IPS DF 4.7 (cell line): ENCODE data around the gene FAM89A.
"Not testable (repeated sequence)": the region's sequence is repeated elsewhere in the genome, so short reads cannot be mapped to it uniquely, and the experiment has no call there.

Experiments
- DNase-seq: peaks from one replicate; pipeline ENCODE4 v3.0.0-alpha.2; 2013; ENCODE audit warnings: low spot score; ENCODE audit errors: extremely low read depth

The FAM89A gene

DNA sequence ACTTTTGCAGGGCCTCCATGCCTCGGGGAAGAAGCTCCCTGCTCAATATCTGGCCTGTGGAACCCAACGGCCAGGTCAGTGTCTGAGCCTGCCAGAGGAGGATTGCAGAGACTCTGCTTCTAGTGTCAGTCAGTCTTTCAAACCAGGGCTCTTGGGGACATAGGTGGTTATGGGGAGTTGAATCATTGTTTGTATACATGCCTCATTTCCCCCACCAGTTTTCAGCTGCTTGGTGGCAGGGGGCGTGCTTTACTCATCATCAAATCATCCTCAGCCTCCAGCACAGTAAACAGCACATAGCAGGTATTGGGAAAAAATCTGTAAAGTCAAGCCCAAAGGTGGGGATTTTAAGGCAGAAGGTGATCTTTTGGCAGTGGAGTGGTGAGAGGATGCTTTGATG lies 17.4 kb upstream of the FAM89A start:
- no peak for DNase-seq

DNA sequence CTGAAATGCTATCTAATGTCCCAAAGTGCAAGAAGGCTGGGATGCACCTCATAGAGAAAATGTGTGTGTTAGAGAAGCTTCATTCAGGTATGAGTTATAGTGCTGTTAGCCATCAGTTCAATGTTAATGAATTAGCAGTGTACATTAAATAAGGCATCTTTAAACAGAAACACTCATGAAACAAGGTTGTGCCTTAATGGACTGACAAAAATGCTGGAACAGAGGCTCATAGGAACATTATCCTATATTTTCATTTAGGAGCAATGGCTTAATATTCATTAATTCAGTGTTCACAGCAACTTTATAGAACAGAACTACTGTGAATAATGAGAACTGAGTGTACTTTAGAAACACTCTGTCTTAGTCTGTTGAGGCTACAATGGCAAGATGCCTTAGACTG lies 15.2 kb upstream of the FAM89A start:
- DNase-seq, result no peak

DNA sequence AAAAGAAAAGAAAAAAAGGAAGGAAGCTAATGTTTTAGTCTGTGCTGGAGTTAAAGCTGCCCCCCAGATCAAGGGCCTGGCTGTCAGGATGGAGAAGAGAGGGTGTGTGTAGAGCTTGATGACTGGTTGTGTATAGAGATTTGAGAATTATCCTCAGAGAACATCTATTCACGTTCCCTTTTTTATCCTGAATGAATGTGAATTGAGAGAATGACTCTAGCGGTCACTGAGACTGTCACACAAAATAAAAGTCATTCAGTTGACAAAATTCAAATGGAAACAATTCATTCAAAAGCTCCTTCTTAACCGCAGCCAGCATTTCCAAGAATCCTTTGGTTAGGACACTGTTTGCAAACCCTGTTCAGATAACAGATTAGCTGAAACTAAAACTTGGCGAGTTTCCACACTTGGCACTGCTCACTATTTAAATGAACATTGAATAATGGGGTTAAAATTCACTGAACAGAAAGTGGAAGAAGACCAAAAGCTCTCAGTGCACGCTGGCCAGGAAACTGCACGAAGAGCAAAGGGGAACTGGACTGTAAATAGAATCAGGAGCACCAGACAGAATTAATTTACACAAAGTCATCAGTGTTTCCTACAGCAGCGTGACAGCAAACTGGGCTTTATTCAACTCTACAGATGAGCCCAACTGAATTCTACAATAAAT lies 13.6 kb upstream of the FAM89A start:
- DNase-seq, result no peak

DNA sequence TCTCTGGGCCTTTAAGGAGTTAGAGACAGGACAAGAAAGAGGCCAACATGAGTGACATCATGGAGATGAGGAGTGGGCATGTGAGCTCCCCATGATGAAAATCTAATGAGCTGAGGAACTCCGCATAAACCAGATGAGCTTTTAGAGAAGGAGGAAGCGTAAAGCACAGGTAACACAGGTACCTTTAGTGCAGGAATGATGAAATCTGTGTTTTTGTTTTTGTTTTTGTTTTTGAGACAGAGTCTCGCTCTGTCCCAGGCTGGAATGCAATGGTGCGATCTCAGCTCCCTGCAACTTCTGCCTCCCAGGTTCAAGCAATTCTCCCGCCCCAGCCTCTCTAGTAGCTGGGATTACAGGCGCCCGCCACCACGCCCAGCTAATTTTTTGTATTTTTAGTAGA lies 12.7 kb upstream of the FAM89A start:
- DNase-seq, result no peak

DNA sequence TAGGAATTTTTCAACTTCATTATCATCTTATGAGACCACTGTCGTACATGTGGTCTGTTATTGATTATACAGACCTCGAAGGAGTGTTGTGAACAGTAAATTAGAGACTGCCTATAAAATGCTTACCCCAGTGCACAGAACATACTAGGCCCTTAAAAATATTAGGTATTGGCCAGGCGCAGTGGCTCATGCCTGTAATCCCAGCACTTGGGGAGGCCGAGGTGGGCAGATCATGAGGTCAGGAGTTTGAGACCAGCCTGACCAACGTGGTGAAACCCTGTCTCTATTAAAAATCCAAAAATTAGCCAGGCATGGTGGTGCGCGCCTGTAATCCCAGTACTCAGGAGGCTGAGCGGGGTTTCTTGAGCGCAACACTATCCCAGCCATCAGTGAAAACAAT lies 10.9 kb upstream of the FAM89A start:
- DNase-seq, result not testable (repeated sequence)

DNA sequence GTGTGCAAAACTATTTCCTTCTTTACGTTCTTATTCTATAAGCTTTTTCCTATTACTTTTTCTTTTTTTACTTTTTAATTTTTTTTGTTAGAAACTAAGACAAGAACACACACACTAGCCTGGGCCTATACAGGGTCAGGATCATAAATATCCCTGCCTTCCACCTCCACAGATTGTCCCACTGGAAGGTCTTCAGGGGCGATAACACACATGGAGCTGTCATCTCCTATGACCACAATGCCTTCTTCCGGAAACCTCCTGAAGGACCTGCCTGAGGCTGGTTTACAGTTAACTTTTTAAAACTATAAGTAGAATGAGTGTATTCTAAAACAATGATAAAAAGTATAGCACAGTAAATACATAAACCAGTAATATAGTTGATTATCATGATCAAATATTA lies 10.3 kb upstream of the FAM89A start:
- no peak for DNase-seq

DNA sequence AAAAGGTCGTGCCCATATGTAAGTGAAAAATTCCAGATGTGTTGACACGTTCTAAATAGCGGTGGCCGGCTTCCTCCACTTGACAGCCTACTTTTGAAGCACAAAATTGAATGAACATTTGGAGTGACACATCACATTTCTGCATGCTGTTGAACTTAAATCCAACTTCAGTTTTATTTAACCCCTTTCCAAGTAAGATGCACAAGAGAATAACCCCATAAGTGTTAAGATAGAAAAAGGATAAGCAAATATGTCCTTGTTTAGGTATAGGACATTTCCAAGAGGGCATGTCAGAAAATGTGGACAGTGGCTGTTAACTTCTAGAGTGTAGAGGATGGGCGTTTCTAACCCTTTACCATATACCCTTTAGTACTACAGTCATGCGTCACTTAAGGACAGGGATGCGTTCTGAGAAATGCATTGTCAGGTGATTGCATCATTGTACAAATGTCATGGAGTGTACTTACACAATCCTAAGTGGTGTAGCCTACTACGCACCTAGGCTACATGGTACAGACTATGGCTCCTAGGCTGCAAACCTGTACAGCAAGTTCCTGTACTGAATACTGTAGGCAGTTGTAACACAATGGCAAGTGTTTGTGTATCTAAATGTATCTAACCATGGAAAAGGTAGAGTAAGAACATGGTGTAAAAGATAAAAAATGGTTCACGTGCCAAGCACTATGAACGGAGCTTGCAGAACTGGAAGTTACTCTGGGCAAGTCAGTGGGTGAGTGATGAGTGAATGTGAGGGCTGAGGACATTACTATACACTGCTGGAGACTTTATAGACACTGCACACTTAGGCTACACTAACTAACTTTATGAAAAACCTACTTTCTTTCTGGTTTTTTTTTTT lies 9.3 kb upstream of the FAM89A start:
- DNase-seq, result no peak

DNA sequence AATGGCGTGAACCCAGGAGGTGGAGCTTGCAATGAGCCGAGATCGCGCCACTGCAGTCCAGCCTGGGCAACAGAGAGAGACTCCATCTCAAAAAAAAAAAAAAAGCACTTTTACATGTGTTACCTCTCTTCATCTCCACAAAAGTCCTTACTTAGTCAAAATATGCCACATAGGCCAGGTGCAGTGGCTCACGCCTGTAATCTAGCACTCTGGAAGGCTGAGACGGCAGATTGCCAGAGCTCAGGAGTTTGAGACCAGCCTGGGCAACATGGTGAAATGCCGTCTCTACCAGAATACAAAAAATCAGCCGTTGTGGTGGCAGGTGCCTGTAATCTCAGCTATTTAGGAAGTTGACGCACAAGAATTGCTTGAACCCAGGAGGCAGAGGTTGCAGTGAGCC lies 8.4 kb upstream of the FAM89A start:
- not testable (repeated sequence) for DNase-seq

DNA sequence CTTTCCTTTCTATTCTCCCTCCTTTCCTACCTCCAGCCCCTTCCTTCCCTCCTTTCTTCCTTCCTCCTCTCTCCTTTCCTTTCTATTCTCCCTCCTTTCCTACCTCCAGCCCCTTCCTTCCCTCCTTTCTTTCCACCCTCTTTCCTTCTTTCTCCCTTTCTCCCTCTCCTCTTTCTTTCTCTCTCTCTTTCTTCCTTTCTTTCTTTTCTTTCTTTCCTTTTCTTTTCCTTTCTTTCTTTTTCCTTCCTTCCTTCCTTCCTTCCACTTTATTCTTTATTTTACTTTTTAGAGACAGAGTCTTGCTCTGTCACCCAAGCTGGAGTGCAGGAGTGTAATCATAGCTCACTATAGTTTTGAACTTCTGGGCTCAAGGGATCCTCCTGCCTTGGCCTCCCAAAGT lies 7.5 kb upstream of the FAM89A start:
- not testable (repeated sequence) for DNase-seq

DNA sequence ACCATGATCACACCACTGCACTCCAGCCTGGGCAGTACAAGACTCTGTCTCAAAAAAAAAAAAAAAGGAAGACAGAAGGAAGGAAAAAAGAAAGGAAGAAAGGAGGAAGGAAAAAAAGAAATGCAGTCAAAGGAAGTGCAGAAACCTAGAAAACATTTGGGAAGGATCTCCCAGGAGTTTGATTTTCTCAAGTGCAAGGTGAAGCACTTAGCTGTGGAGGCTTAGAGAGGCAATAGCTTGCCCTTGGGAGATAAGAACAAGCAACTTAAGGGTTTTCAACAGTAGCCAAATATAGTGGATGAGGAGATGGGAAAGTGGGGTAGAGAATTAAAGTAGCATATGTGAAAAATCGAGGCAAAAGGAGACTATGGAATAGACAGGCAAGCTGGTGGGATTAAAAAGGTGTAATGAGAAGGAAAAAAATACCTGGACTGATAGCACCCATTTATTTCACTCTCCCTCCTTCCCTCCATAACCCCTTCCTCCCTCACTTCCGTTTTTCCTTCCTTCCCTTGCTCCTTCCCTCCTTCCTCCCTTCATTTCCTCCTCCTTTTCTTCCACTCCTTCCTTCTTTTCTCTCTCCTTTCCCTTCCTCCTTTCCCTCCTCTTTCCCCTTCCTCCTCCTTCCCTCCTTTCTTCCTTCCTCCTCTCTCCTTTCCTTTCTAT lies 6.8 kb upstream of the FAM89A start:
- no peak for DNase-seq

DNA sequence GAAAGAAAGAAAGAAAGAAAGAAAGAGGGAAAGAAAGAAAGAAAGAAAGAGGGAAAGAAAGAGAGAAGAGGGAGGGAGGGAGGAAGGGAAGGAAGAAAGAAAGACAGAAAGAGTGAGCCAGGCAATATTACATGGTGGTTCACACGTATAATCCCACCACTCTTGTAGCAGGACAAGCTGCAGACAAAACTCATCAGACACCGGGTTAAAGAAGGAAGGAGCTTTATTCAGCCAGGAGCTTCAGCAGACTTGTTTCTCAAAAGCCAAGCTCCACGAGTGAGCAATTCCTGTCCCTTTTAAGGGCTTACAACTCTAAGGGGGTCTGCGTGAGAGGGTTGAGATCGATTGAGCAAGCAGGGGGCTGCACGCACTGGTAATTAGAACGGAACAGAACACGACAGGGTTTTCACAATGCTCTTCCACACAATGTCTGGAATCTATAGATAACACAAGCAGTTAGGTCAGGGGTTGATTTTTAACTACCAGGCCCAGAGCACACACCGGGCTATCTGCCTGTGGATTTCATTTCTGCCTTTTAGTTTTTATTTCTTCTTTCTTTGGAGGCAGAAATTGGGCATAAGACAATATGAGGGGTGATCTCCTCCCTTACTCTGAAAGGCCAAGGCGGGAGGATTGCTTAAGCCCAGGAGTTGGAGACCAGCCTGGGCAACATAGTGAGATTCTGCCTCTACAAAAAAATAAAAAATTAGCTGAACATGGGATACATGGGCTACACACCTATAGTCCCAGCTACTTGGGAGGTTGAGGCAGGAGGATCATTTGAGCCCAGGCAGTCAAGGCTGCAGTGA lies 6.1 kb upstream of the FAM89A start:
- not testable (repeated sequence) for DNase-seq

DNA sequence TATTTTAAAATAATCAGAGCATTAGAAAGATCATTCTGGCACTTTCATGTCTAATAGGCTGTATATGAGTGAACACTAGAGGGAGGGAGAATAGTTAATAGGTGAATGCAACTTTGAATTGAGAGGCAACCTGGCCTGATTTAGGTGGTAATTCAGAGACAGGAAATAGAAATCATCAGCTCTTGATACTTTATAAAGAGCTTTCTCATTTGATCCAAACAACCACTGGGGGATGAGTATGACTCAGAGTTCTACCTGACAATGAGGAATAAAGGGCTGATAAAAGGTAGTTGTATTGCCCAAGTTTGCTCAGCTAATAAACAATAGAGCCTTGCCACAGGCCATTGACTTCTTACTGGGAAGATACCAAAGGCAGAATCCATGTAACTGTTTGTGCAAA lies 5.2 kb upstream of the FAM89A start:
- no peak for DNase-seq

DNA sequence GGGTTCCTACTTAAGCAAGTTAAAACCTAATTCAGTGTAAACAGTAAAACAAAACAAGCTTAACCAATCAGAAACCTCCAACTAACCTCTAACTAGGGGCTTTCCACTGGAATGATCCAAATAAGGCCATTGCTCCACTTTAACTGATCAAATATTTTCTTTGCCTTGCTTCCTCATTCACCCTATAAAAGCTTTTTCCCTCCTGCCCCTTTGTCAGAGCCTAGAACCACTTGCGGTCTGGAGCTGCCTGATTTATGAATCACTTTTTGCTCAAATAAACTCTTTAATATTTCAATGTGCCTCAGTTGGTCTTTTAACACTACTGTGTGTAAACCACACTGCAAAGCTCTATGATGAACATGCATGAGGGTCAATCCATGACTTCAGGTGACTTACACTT lies 4.5 kb upstream of the FAM89A start:
- DNase-seq, result no peak

DNA sequence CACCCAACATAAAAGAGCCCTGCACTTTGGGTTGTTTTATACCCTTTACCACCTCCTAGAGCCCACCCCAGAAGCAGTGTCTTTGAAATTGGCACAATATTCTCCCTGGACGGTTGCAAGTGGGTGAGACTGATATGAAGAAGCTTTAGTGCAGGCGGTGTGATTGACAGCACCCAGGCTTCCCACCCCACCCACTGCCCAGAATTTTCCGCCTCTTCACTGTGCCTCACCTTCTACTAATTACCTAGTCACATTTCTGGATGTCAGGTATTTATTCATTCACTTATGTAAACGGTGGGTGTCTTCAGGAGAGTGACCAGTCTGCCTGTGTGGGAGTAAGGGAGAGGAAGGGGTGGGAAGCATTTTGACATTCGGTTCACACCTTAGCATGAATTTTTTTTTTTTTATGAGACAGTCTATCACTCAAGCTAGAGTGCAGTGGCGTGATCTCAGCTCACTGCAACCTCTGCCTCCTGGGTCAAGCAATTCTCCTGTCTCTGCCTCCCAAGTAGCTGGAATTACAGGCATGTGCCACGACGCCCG lies 1.7 kb upstream of the FAM89A start:
- no peak for DNase-seq

DNA sequence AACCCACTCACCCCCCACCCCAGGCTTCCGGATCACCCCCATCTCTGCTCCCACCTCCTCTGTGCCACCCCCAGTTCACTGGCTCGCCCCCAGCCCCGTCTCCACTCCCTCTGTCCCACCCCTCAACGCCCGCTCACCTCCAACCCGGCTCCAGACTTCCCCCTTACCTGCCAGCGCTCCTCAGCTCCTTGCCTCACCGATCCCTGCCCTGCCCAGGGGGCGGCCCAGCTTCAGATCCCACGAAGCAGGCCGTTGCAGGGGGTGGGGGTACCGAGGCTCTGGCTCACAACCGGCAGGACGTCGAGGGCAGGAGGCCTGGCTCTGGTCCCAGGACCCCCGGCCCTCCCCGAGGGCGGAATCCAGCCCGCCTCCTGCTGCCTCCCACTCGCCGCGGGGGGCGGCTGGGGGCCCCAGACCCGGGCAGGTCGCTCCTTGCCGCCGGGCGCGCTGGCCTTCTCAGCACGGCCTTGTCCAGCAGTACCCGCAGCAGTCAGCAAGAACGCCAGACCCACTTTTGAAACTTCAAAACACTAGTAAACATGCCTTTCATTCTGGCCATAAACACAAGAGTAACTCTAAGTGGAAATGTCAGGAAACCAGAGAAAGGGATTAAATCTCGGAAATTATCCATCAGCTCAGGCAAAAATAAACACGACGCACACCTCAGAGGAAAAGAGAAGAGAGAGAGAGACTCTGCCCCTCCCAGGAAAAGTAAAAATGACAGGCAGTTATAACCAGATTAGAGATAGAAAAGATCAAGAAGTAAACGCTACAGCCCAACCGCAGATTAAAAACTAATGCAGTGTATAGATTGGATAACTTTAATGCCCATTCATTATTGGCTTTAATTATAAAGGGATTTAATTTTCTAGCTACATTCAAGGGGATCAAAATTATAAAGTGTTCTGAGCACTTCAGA lies 1.0 kb upstream of the FAM89A start:
- DNase-seq, result no peak

DNA sequence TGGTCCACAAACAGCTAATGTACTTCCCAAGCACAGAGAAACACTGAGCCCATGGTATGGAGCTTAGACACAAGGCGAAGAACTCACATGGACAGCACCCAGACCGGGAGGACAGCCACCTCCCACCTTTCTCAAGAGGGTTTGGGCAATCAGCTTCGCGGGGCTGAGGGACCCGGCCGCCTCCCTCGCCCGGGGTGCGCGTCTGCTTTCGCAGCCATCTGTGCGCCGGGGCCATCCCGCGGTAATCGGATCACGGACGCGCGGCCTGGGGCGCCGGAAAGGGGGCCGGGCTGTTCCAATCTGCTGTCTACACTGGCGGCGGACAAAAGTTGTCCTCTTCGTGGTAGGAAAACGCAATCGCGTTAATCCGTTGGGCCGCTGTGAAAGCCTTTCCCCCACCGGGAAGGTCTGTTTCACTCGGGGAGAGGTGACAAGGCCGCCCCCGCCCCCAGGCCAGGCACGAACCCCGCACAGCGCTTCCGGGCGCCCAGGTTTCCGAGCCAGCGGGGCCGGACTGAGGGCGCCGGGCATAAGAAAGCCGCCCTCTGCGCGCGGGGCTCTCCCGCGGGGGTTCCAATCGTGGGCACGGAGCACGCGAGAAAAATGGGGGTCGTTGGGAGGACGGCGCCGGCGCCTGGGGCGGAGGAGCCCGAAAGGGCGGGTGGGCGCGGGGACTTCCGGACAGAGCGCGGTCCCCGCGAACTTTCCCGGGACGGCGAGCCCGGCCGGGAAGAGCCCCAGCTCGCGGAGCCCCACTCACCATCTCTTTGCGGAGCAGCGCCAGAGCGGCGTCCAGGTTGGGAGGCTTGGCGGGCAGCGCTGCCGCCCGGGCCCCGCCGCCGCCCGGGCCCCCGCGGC lies 664 bp downstream of the FAM89A start:
- DNase-seq, result no peak

DNA sequence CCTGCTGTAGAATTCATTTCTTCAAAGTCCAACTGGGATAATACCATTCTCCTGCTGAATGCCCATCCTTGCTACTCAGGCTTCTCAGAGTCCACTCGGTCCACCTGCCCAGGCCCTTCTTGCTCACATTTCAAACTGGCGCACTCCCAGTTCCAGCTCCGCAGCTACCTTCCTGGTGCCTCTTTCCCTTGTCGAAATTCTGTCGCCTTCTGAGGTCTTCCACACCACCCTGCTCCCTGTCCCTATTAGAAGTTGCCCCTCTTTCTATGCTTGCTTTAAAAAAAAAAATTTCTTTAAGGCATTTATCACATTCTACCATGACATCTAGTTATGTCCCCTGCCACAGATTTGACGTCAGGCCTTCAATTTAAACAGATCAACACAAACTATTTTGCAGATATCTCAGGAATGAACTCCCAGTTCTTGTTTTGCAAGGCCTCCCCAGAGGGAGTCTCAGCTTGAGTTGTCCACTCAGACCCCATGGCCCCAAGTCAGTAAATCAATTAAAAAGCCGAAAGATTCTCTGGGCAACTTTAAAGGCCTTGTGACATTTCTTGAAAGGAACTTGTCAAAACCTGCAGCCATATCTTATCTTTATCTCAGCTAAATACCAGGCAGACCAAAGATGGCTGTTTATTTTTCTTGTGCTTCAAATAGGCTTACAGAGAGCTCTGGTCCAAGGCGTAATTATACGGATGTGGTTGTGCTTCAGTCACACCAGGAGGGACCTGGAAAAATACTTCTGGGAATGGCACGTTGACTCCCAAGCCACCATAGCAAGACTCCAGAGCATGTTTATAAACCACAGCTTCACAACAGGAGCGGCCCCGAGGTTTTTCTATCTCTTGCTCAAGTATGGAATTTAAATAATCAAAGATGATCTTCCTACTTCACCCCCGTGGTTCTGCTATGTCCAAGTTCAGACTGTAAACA lies 2.2 kb downstream of the FAM89A start:
- DNase-seq, result no peak

DNA sequence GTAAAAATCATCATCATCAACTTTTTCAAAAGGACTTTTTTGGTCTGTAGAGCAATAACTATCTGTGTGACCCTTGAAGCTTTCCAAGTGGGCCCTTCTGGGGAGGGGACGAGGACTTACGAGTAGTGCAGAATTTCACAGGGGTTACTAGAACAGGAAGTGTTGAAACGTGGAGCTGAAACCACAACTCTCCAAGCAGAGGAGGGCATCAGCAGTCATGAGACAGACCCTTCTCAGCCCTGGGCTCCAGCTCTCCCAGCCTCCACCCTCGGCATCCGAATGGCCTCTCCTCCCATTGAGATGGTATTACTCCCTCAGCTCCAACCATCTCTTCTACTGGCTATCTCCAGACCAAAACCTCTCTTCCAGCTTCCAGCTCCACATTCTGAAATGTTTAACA lies 3.6 kb downstream of the FAM89A start:
- DNase-seq, result no peak
